Large intestine (tissue), 3 donors: Measurements from ENCODE around the gene NSUN6. TPM values are rescaled to one million over a fixed set of nuclear protein-coding genes. Genes with fewer than 3 reads are reported as not detected.
A peak's percentile ranks its signal among the peaks of the same experiment; 100 is the strongest.
"Not testable (repeated sequence)": the region's sequence is repeated elsewhere in the genome, so short reads cannot be mapped to it uniquely, and the experiment has no call there.

ENCODE experiments used
- DNase-seq, 2 donors: peaks; one replicate each; pipeline versions ENCODE4 v3.0.0 to v3.0.0-alpha.2; 2013
- H3K27ac ChIP-seq: one replicate; pipeline ENCODE4 v1.5.1; 2013; ENCODE audit warnings: low read length
- H3K27me3 ChIP-seq: 2 replicates; pipeline ENCODE4 v1.6.1; 2013; ENCODE audit warnings: low read length; ENCODE audit not compliant: control insufficient read depth, insufficient read depth
- H3K36me3 ChIP-seq: 2 replicates; pipeline ENCODE4 v1.6.1; 2013; ENCODE audit warnings: low read length; ENCODE audit not compliant: control insufficient read depth, insufficient read depth
- H3K4me1 ChIP-seq: one replicate; pipeline ENCODE4 v1.6.1; 2013; ENCODE audit warnings: low read length; ENCODE audit not compliant: control insufficient read depth, insufficient read depth
- H3K4me3 ChIP-seq: one replicate; pipeline ENCODE4 v1.5.1; 2013; ENCODE audit warnings: low read length
- H3K9me3 ChIP-seq: one replicate; pipeline ENCODE4 v1.6.1; 2013; ENCODE audit warnings: mild to moderate bottlenecking, low read depth, low read length, moderate library complexity; ENCODE audit not compliant: control insufficient read depth
- WGBS: methylation state at CpG from one replicate; pipeline ENCODE4 v1.1.5; 2013; ENCODE audit warnings: low lambda C conversion rate; ENCODE audit not compliant: insufficient coverage; 5-methylcytosine and 5-hydroxymethylcytosine counted together
- polyA plus RNA-seq: library from polyadenylated mRNA; unstranded; fragments of 120-200 nt; gene quantifications from one replicate; pipeline ENCODE4 v1.2.1, GENCODE V29; 2013

NSUN6 gene
- polyA plus RNA-seq, 1 donor, result 30.8 TPM

- Histone ChIP-seq H3K27ac (peak overlapping the region; percentile 64), H3K4me1 (peaks cover 20% of the 10 kb centered on the region)
- not testable (repeated sequence) for H3K36me3 ChIP-seq, H3K4me3 ChIP-seq, H3K9me3 ChIP-seq, H3K27me3 ChIP-seq
- DNase-seq, result peak in 1 of 2 donors; percentile 27
- WGBS, result 80% methylated on average over 1 of the region's 2 CpGs
These were observed 11.7 kb downstream of the NSUN6 start for GRCh38 chr10:18639719-18640118.

- H3K36me3 ChIP-seq, H3K9me3 ChIP-seq, H3K4me3 ChIP-seq, H3K27me3 ChIP-seq: not testable (repeated sequence)
- WGBS, result 43% methylated on average over 1 of the region's 1 CpG
- DNase-seq, result peak in 1 of 2 donors; percentile 25
- peaks cover 20% of the 10 kb centered on the region for H3K4me1 ChIP-seq
- H3K27ac ChIP-seq, result peak overlapping the region; percentile 73
These were observed 14.0 kb downstream of the NSUN6 start for GRCh38 chr10:18637400-18637799.

GRCh38 chr10:18635995-18636394, 15.4 kb downstream of the NSUN6 start:
- DNase-seq, result no peak
- Histone ChIP-seq H3K9me3 (no peaks in the 10 kb centered on the region), H3K4me1 (peaks cover 20% of the 10 kb centered on the region), H3K27ac (no peak overlapping the region), H3K36me3 (no peaks in the 10 kb centered on the region), H3K27me3 (no peaks in the 10 kb centered on the region), H3K4me3 (no peak overlapping the region)
- no CpG with 5 or more reads among the region's 4 CpGs for WGBS

- DNase-seq, result not testable (repeated sequence)
- no CpG with 5 or more reads among the region's 3 CpGs for WGBS
These were observed 18.9 kb downstream of the NSUN6 start for GRCh38 chr10:18632500-18632899.

GRCh38 chr10:18627452-18628018, 23.9 kb downstream of the NSUN6 start:
- H3K4me1 ChIP-seq, H3K36me3 ChIP-seq, H3K9me3 ChIP-seq, H3K27me3 ChIP-seq: not testable (repeated sequence)
- peak overlapping the region; percentile 67 for H3K4me3 ChIP-seq
- peak overlapping the region; percentile 80 for H3K27ac ChIP-seq
- no CpG with 5 or more reads among the region's 25 CpGs for WGBS
- peak; percentile 50 to 83 for DNase-seq

More at GRCh38 chr10:18632500-18632899, 18.9 kb downstream of the NSUN6 start:
- not testable (repeated sequence) for H3K27ac ChIP-seq, H3K36me3 ChIP-seq, H3K4me3 ChIP-seq, H3K9me3 ChIP-seq, H3K4me1 ChIP-seq, H3K27me3 ChIP-seq

GRCh38 chr10:18625886-18626285, 25.5 kb downstream of the NSUN6 start:
- no peak overlapping the region for H3K27ac ChIP-seq

GRCh38 chr10:18623671-18624070, 27.7 kb downstream of the NSUN6 start:
- not testable (repeated sequence) for H3K4me3 ChIP-seq, H3K9me3 ChIP-seq, DNase-seq, H3K27ac ChIP-seq, H3K4me1 ChIP-seq, H3K27me3 ChIP-seq, H3K36me3 ChIP-seq
- no CpG with 5 or more reads among the region's 1 CpG for WGBS

More at GRCh38 chr10:18625886-18626285, 25.5 kb downstream of the NSUN6 start:
- DNase-seq, result peak in 1 of 2 donors; percentile 4
- no peaks in the 10 kb centered on the region for H3K9me3 ChIP-seq
- peaks cover 3% of the 10 kb centered on the region for H3K36me3 ChIP-seq
- WGBS, result 60% methylated on average over 2 of the region's 5 CpGs
- no peaks in the 10 kb centered on the region for H3K27me3 ChIP-seq
- no peaks in the 10 kb centered on the region for H3K4me1 ChIP-seq
- H3K4me3 ChIP-seq, result no peak overlapping the region

GRCh38 chr10:18620856-18621255, 30.5 kb downstream of the NSUN6 start:
- no peak overlapping the region for H3K4me3 ChIP-seq
- peak overlapping the region; percentile 50 for H3K27ac ChIP-seq
- no peaks in the 10 kb centered on the region for H3K9me3 ChIP-seq

GRCh38 chr10:18619016-18619415, 32.4 kb downstream of the NSUN6 start:
- DNase-seq, result no peak
- H3K36me3 ChIP-seq, result peaks cover 3% of the 10 kb centered on the region
- peaks cover 4% of the 10 kb centered on the region for H3K4me1 ChIP-seq
- H3K27me3 ChIP-seq, result no peaks in the 10 kb centered on the region
- H3K9me3 ChIP-seq, result no peaks in the 10 kb centered on the region
- no peak overlapping the region for H3K4me3 ChIP-seq
- 100% methylated on average over 3 of the region's 3 CpGs for WGBS
- H3K27ac ChIP-seq, result no peak overlapping the region

More at GRCh38 chr10:18620856-18621255, 30.5 kb downstream of the NSUN6 start:
- H3K4me1 ChIP-seq, result peaks cover 4% of the 10 kb centered on the region
- peak in 1 of 2 donors; percentile 24 for DNase-seq
- no peaks in the 10 kb centered on the region for H3K27me3 ChIP-seq
- H3K36me3 ChIP-seq, result peaks cover 3% of the 10 kb centered on the region

GRCh38 chr10:18616337-18616736, 35.0 kb downstream of the NSUN6 start:
- no peak overlapping the region for H3K4me3 ChIP-seq
- DNase-seq, result no peak
- WGBS, result 57% methylated on average over 3 of the region's 3 CpGs
- H3K4me1 ChIP-seq, result peaks cover 4% of the 10 kb centered on the region
- no peaks in the 10 kb centered on the region for H3K27me3 ChIP-seq
- no peak overlapping the region for H3K27ac ChIP-seq
- no peaks in the 10 kb centered on the region for H3K9me3 ChIP-seq
- peaks cover 11% of the 10 kb centered on the region for H3K36me3 ChIP-seq

GRCh38 chr10:18615618-18616017, 35.8 kb downstream of the NSUN6 start:
- Histone ChIP-seq H3K27me3 (no peaks in the 10 kb centered on the region), H3K4me1 (peaks cover 7% of the 10 kb centered on the region), H3K27ac (no peak overlapping the region), H3K36me3 (peaks cover 11% of the 10 kb centered on the region), H3K9me3 (no peaks in the 10 kb centered on the region), H3K4me3 (no peak overlapping the region)
- WGBS, result no CpG with 5 or more reads among the region's 4 CpGs
- DNase-seq, result no peak
